GM19043 (cell line): ENCODE data around the gene ETFRF1.

ENCODE experiments used
- ATAC-seq: cut with Tn5 transposase; IDR thresholded peaks from one replicate; pipeline ENCODE4 v1.9.1; 2021; ENCODE audit warnings: low read depth; ENCODE audit not compliant: unreplicated experiment

The ETFRF1 gene

DNA sequence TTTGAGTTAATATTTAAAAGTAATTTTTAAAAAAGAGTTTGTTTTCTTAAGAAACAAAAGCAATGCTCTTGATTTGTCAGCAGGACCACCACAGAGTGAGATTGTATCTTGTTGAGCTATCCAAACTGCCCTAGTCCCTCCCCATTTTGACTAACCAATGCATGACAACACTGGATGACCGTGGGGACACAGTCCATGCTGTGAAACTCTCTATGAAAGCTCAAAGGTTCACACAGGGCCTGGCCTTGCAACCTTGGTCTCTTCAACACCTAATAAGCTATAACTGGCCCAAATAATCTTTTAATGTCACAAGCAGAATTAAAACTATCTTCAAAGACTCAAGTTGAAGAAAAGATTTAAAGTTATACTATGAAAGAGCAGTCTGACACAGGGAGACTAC, 13.5 kb downstream of the ETFRF1 start:
- ATAC-seq: no peak

DNA sequence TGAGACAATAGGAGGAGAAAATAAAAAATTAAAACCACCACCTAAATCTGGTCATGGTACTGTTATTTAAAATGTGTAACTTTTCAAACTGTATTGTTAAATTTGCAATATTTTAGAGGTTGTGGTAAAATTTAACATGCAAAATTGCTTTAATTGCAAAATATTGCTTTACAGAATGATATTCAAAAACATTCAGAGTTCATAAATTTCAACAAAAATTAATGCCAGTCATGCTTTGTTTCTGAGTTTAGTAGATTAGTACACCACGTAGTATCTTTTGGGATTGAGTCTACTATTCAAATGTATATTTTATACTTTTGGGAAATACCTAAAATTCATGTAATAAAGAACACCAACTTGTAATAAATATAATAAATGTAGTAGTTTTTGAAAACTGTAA, 18.3 kb downstream of the ETFRF1 start:
- no peak for ATAC-seq

DNA sequence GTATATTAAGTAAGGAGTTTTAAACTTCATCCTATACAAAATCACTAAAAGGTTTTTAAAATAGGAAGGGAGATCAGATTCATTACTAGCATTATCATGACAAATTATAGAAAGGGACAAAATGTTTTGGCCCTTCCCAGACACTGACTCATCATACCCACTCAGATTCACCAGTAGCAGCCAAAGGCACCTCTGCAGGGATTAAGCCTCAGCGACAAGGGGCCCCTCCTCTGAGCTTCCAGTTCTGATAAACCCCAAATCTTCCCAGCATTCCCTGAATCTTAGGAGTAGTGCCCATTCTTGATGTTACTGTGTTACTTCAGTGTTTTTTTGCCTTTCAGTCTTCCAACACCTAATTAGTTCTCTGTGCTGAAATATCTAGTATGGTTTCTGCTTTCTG, 41.2 kb downstream of the ETFRF1 start:
- no peak for ATAC-seq

DNA sequence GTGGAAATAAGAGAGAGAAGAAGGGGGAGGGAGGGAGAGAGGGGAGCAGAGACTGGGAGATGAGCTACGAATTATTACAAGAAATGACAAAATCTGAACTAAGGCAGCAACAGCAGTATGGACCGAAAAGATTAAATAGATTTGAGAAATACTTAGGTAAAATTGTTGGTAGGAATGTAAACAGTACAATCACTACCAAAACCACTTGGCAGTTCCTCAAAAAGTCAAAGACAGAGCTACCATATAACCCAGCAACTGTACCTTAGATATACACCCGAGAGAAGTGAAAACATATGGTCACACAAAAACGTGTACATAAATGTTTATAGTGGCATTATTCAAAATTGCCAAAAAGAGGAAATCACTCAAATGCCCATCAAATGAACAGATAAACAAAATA, 41.6 kb downstream of the ETFRF1 start:
- no peak for ATAC-seq

DNA sequence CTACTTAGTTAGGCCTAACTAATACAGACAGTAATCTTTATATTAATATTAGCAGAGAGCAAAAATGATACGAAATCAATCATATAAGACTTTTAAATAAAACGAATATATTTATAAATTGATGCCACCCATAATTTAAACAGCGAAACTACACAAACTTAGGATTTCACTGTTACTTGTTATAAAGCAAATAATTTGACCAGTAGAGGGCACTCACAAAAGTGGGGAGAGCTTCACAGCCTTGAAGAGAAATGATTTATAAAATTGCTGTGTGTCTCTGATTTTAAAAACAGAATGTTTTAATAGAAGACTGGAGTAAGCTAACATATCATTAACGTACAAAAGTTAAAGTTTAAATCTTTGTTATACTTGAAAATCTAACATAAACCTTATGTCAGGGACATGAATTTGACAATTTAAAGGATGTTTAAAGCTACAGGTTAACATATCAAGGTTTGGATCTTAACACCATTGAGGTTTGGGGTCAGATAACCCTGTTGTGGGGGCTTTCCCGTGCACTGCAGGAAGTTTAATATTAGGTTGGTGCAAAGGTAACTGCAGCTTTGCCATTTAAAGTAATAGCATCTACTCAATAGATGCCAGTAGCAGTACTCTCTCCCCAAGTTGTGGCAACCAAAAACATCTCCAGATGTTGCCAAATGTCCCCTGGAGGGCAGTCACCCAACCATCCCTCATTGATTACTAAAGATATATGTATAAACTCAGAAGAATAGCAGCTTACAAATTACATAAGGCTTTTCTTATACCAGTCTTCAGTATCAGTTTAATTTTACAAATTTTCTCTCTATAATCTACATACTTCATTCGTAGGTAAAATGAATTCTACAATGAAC, 46.4 kb downstream of the ETFRF1 start:
- no peak for ATAC-seq

DNA sequence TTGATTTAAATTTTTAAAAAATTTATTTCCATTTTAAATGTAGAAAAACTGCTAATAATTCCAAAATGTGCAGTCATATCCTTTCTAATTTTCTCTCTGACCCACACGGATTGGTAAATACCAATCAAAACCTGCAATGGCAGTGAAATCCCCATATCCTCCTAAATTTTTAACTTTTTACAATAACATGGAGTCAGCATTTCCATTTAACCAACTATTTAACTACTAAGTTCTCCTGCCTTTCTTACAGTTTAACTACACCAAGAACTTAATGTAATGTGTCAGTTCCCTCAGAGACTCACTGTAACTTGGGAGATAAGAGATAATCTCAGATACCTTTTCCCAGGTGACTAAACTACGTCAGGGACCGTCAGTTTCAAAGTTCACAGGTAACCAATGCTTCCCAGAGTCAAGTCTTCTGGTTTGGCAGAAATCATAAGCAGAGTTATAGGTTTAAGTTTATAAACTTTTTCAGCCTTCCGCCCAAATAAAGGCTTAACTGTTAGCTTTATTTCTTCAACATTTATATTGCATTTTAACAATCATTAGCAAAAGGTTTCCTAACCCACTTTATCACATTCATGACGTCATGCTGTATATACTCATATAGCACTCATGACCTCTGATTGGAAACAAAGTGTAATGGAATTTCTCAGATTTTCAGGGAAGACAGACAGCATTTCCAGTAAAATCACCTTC, 48.1 kb downstream of the ETFRF1 start:
- no peak for ATAC-seq

DNA sequence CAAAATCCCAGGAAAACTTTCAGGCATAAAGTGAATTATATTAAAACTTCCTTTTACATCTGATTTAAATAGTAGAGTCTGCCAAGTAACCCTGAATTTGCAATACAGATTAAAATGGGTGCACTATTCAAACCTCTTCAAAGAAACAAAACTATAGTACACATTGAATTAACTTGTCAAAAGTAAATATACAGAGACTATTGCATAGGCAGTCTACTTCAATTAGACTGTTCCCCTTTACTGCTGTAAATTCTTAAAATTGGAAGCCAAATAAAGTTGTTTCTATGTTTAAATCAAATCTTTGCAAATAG, 48.6 kb downstream of the ETFRF1 start:
- no peak for ATAC-seq

DNA sequence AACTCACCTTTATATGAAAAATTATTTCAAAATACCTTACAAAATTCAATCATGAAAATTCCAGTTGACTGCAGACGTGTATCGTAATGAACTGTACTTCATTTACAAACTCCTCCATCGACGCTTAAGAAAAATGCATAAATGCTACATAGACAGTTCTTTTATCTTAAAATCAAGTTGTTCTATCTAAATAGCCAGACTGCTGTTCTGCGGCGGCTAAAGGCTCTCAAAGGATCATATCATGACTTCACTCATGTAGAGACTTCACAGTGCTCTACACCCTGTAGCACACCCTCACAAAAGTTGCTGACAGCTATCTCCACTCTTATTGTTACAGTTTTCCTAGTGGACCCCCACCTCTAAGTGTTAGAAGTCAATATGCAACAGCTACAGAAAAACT, 50.5 kb downstream of the ETFRF1 start:
- ATAC-seq: no peak

DNA sequence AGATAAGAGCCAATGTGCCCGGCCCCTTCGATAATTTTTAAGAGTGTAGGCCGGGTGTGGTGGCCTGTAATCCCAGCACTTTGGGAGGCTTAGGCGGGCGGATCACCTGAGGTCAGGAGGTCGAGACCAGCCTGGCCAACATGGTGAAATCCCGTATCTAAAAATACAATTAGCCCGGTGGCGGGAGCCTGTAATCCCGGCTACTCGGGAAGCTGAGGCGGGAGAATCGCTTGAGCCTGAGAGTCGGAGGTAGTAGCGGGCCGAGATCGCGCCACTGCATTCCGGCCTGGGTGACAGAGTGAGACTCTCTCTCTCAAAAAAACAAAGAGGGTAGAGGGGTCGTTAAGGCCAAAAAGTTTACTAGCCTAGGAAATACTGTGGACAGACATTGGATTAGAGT, 53.1 kb downstream of the ETFRF1 start:
- no peak for ATAC-seq

DNA sequence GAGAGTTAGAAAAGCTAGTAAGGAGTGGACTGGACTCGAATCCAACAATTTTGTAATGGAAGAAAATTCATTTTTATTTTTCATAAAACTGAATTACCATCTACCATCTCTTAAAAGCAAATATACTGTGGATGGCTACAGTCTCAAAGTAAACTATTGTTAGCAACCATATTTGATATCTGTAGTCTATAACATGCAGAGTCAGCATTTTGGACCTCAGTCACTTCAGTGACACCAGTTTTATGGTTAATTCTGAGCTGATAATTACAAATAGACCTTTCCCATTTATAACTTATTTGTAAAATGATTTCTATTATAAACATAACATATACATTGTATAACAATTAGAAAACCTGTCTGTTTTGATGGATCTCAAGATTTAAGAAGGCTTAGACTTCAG, 53.7 kb downstream of the ETFRF1 start:
- no peak for ATAC-seq

DNA sequence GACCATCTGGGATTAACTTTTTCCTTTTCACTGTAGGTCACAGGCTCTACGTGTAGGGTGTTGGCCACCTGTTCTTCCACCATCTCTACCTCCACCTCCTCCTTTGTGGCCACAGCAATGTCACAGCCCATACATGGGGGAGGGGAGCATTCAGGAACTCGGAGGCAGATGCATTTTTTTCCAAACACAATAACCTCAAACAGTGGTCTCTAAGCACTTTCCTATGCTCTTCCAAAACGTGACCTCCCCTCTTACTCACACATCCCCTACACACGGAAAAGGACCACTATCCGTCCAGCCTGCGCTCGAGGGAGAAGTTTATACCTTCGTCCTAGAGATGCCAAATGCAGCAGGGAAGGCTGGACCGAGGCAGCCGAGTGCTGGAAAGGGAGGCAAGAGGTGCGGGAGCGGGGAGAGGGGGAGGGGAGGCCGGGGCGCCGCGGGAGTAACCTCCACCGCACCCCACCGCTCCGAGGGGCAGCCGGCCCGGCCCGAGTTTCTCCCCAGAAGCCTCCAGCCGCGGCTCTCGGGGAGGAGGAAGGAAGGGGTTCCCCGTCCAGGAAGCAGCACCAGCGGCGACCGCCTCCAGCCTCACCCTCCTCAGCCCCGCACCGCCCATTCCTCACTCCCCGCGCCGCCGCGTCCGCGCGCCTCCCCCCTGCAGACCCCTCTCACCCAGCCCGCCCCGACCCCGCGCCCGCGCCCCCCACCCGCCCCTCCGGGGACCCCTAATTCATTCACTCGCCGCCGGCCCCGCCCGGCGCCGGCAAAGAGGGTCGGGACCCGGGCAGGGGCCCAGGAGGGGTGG, 55.1 kb downstream of the ETFRF1 start:
- ATAC-seq: peak; percentile 21

DNA sequence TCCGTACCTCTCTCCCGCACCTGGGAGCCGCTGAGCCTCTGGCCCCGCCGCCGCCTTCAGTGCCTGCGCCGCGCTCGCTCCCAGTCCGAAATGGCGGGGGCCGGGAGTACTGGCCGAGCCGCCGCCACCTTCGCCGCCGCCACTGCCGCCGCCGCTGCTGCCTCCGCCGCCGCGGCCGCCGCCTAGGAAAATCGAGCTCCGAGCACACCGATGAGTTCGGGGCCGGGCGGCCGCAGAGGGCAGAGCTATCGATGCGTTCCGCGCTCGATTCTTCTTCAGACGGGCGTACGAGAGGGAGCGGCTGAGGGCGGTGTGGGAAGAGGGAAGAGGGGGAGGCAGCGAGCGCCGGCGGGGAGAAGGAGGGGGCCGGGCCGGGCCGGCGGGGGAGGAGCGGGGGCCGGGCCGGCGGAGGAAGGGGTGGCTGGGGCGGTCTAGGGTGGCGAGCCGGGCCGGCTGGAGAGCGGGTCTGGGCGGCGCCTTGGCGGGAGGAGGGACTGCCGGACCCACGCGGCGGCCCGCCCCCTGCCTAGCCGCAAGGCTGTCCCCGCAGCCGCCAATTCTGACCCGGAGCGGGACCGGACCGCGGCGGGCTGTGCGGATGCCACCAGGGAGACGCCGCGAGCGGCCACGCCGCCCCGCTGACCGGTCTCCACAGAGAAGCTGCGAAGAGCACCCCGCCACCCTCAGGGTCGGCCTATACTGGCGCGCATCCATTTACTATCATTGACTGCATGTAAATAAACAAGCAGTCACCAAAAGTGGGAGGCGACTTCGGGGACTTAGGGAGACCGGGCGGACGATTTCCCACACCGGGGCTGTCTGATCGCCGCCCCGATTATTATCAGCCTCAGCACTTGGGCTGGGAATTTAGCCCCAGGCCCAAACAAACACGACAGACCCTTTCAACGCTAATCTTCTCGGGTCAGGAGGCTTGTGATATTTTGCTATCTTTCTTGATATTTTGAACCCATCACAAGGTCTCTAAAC, 56.0 kb downstream of the ETFRF1 start, which contains the start of gene KRAS:
Gene KRAS (minus strand): TSS at position 186 of the 987 bp plus-strand sequence.
- ATAC-seq: peak; percentile 75

DNA sequence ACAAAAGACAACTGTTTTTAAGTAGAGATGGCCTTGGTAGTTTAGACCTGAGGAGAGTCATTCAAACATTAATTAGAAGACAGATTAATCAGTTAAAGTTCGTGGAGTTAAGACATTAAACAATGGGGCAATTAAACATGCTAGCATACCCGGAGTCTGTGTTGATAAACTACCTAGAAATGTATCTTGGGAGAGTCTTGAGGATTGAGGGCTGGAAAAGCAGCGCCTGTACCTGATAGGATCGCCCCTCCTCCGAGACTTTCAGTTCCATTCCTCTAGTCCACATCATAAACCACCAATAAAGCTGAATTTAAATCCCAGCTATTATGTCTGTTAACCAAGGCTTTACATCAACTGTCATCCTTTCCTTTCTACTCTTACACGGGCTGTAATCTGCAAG, 56.7 kb downstream of the ETFRF1 start:
- ATAC-seq: no peak

DNA sequence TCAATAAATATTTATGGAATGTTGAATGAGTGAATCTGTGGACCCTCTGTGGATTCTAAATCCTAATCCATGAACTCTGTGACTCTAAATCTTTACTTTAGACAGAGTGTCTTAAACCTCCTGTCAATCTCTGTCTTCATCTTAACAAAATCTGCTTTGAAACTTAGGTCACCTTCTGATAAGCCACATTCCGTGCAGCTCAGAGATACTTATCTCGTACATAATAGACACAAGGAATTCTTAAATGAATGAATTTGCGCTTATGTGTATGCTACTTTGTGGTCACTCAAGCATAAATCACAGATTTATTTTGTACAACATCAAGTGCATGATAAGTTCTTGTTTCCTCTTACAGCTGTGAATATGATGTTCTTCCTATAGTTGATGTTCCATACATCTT, 57.9 kb downstream of the ETFRF1 start:
- no peak for ATAC-seq

DNA sequence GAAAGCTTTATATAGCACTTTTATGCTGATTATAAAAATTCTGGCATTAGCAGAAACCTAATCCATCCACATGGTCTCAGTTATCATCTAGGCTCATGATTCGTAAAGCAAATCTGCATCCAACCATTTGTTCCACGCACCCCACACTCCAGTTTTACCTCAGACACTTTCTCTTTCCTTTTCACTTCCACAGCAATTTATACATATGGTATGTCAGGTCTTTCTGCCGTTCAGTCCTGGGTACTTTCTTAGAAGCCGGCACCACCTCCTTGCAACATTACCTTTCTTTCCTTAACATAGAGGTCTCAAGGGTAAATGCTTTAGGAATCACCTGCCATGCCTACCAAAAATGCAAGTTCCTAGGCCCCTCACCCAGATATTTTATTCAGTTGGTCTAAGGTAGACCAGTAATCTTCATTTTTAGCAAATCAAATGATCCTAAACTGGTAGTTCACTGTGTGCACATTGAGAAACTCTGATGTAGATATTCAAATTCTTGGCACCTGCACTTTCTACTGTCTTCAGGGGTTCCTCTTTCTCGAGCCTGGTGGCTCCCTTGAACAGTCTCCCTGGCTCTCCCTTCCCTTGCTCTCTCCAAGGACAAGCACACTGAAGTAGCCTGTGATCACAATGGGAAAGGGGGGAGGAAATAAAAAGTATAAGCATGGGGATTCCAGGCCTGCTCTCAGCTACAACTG, 58.5 kb downstream of the ETFRF1 start:
- ATAC-seq: no peak

DNA sequence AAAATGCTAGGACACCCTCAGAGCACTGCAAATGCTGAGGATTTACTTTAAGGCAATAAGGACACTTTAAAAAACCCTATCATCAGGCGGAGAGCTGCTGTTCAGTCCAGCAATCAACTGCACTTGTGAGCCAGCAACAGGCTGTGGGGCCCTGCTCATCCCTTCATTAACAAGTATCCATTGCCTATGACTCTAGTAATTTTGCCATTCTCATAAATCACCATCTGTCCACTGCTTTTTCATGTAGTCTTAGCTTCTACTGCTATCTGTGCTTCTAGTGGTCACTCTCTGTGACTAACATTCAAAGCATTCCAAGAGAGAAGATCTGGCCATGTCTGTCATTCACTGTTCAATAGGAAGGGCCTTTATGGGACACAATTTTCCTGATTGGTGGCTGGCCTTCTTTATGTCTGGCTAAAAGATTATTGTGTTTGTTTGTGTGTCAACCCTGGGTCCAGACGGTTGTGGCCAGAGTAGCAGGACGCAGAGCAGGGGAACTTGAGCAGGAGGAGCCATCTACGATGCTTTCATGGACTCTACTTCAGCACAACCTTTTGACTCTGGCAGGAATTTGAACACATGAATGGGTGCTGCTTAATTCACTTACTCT, 59.3 kb downstream of the ETFRF1 start:
- no peak for ATAC-seq
